ENCODE measurements around the gene OBP2A. TPM values are rescaled to one million over a fixed set of nuclear protein-coding genes. Genes with fewer than 3 reads are reported as not detected.

OBP2A gene
- total RNA-seq, 1 experiment from 2014 or later, result not detected

GRCh38 chr9:135570456-135570855 is 24.5 kb downstream of the OBP2A start:
- ChIA-PET POLR2A (no interaction called here), RAD21 (ENCODE audit: low non-redundant PET in 1 of 2, low total read pairs in 2 of 2, uncharacterized antibody in 2 of 2, unreplicated experiment in 2 of 2) (no interaction called here), CTCF (no interaction called here)
- DNase-seq (ENCODE audit: low read depth, low spot score) (no peak), ATAC-seq (no peak)
- Histone ChIP-seq H3K36me3 (ENCODE audit: control insufficient read depth in 1 of 2, insufficient read depth in 2 of 2, low read length in 2 of 2) (no peaks in the 10 kb centered on the region), H3K4me1 (ENCODE audit: control insufficient read depth in 1 of 2, insufficient read depth in 2 of 2, low read length in 2 of 2) (no peaks in the 10 kb centered on the region), H3K9ac (ENCODE audit: low read length) (no peak overlapping the region), H3K9me2 (ENCODE audit: insufficient read depth) (no peaks in the 10 kb centered on the region), H3K27me3 (ENCODE audit: insufficient read depth, low read length) (peaks cover 38% of the 10 kb centered on the region), H3K9me3 (ENCODE audit: control insufficient read depth in 1 of 2, insufficient read depth in 1 of 2, low read depth in 1 of 2, low read length in 2 of 2) (peaks cover 7% of the 10 kb centered on the region in 2 experiments; a peak in 2 of 4 replicates), H3K4me3 (replicated peaks in 1 of 2; ENCODE audit: low read depth in 1 of 2, low read length in 2 of 2) (no peak overlapping the region), H3K79me2 (ENCODE audit: insufficient read depth, low read length) (no peaks in the 10 kb centered on the region), H2AFZ (ENCODE audit: low read depth, low read length, poor library complexity, severe bottlenecking) (no peak overlapping the region), H3K4me2 (ENCODE audit: low read length) (no peak overlapping the region), H3K27ac (ENCODE audit: low read depth, low read length) (no peak overlapping the region), H4K20me1 (ENCODE audit: insufficient read depth) (no peaks in the 10 kb centered on the region)
- intact Hi-C loops (cut with micrococcal nuclease), result no loop called here
- no TSS peak for BruUV-seq (replicated peaks)
- TF ChIP-seq SIN3A (IDR thresholded peaks at IDR 0.05; ENCODE audit: low read depth) (no peak), SRF (IDR thresholded peaks at IDR 0.05; ENCODE audit: low read depth) (no peak), SP1 (IDR thresholded peaks at IDR 0.05; ENCODE audit: low read depth) (no peak), JUND (IDR thresholded peaks at IDR 0.05) (no peak), POLR2AphosphoS5 (IDR thresholded peaks at IDR 0.05; ENCODE audit: low read depth, low read length) (no peak), EZH2phosphoT487 (IDR thresholded peaks at IDR 0.05; ENCODE audit: borderline replicate concordance) (no peak), POLR2A (IDR thresholded peaks at IDR 0.05; ENCODE audit: borderline replicate concordance, extremely low read depth, insufficient read depth, insufficient read length) (no peak), TCF7L2 (IDR thresholded peaks at IDR 0.05; ENCODE audit: borderline replicate concordance, extremely low read depth, insufficient read depth, insufficient read length) (no peak), ZNF274 (IDR thresholded peaks at IDR 0.05; ENCODE audit: low read depth, low read length) (no peak), REST (IDR thresholded peaks at IDR 0.05; ENCODE audit: low read depth) (no peak), YY1 (IDR thresholded peaks at IDR 0.05; ENCODE audit: extremely low read depth, insufficient replicate concordance, low read depth, low read length) (no peak), CTCF (IDR thresholded peaks at IDR 0.05 in 2 of 3, conservative IDR thresholded peaks at IDR 0.05 in 1 of 3; ENCODE audit: borderline replicate concordance in 1 of 3, insufficient read depth in 1 of 3, low read depth in 2 of 3, low read length in 2 of 3) (no peak), FOSL1 (IDR thresholded peaks at IDR 0.05; ENCODE audit: low read depth) (no peak), ELF1 (IDR thresholded peaks at IDR 0.05; ENCODE audit: borderline replicate concordance, low read depth) (no peak), RAD21 (IDR thresholded peaks at IDR 0.05; ENCODE audit: low read depth) (no peak), ZFX (IDR thresholded peaks at IDR 0.05) (no peak), CEBPB (IDR thresholded peaks at IDR 0.05; ENCODE audit: low read depth) (no peak)
- TF ChIP-seq, protein P1, sequence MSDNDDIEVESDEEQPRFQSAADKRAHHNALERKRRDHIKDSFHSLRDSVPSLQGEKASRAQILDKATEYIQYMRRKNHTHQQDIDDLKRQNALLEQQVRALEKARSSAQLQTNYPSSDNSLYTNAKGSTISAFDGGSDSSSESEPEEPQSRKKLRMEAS (IDR thresholded peaks at IDR 0.05), result no peak
